Loucy (cell line): Measurements from ENCODE around the gene EBLN1.

Experiments
- H2AFZ ChIP-seq: fragments of 200-600 bp; sonication (generic); 2 replicates; pipeline ENCODE4 v1.6.0; 2016; ENCODE audit warnings: antibody characterized with exemption, mild to moderate bottlenecking, low read length, moderate library complexity
- H3F3A ChIP-seq: fragments of 200-600 bp; 2 replicates; pipeline ENCODE4 v1.6.0; 2016; ENCODE audit warnings: antibody characterized with exemption, low read depth, mild to moderate bottlenecking
- H3K27me3 ChIP-seq: fragments of 200-600 bp; sonication (generic); 2 replicates; pipeline ENCODE4 v1.6.1; 2014; ENCODE audit warnings: low read length, mild to moderate bottlenecking; ENCODE audit not compliant: insufficient read depth, poor library complexity, severe bottlenecking
- H3K36me3 ChIP-seq: fragments of 200-600 bp; sonication (generic); 2 replicates; pipeline ENCODE4 v1.6.1; 2016; ENCODE audit warnings: low read length; ENCODE audit not compliant: insufficient read depth
- H3K4me1 ChIP-seq: fragments of 200-600 bp; sonication (generic); 2 replicates; pipeline ENCODE4 v1.5.1; 2014; ENCODE audit warnings: low read length, mild to moderate bottlenecking; ENCODE audit not compliant: insufficient read depth, poor library complexity, severe bottlenecking
- H3K4me2 ChIP-seq: fragments of 200-600 bp; sonication (generic); 2 replicates; pipeline ENCODE4 v1.6.0; 2014; ENCODE audit warnings: antibody characterized with exemption, low read length, low read depth, mild to moderate bottlenecking; ENCODE audit not compliant: poor library complexity, severe bottlenecking
- H3K4me3 ChIP-seq: fragments of 200-600 bp; sonication (generic); 2 replicates; pipeline ENCODE4 v1.5.1; 2014; ENCODE audit warnings: low read length, mild to moderate bottlenecking, mixed read lengths; ENCODE audit not compliant: poor library complexity, severe bottlenecking
- H3K79me2 ChIP-seq: fragments of 200-600 bp; sonication (generic); 2 replicates; pipeline ENCODE4 v1.6.1; 2014; ENCODE audit warnings: low read length; ENCODE audit not compliant: insufficient read depth
- H3K9ac ChIP-seq: fragments of 200-600 bp; sonication (generic); 2 replicates; pipeline ENCODE4 v1.6.0; 2014; ENCODE audit warnings: mild to moderate bottlenecking, low read depth, low read length, moderate library complexity; ENCODE audit not compliant: poor library complexity, severe bottlenecking
- H3K9me2 ChIP-seq: fragments of 200-600 bp; sonication (generic); replicated peaks from 2 replicates; pipeline ENCODE4 v1.6.1; 2016; ENCODE audit warnings: low read depth, low read length, mixed read lengths
- H3K9me3 ChIP-seq: fragments of 200-600 bp; sonication (generic); 2 replicates; pipeline ENCODE4 v1.6.1; 2014; ENCODE audit warnings: mild to moderate bottlenecking, antibody characterized with exemption, low read length, low read depth; ENCODE audit not compliant: insufficient read depth
- H4K20me1 ChIP-seq: fragments of 200-600 bp; sonication (generic); 2 replicates; pipeline ENCODE4 v1.6.0; 2014; ENCODE audit warnings: antibody characterized with exemption, low read length, mild to moderate bottlenecking; ENCODE audit not compliant: insufficient read depth, poor library complexity, severe bottlenecking
- EZH2phosphoT487 ChIP-seq: fragments of 200-600 bp; IDR thresholded peaks from 2 replicates; pipeline ENCODE4 v1.6.1; 2018; ENCODE audit warnings: antibody characterized with exemption, mild to moderate bottlenecking, moderate library complexity, borderline replicate concordance
- TF ChIP-seq, protein P1 (sequence below): fragments of 200-600 bp; sonication (generic); conservative IDR thresholded peaks from 2 replicates; pipeline ENCODE4 v1.5.1; 2014; ENCODE audit warnings: mild to moderate bottlenecking, antibody characterized with exemption, low read length

The EBLN1 gene

GRCh38 chr10:22245567-22245966 lies 27.8 kb upstream of the EBLN1 start:
- H4K20me1 ChIP-seq: no peaks in the 10 kb centered on the region
- no peak overlapping the region for H3K4me2 ChIP-seq
- peaks cover 6% of the 10 kb centered on the region; the same call in 1 of the 2 replicates for H3F3A ChIP-seq
- H3K9me3 ChIP-seq: no peaks in the 10 kb centered on the region
- H3K4me1 ChIP-seq: peaks cover 34% of the 10 kb centered on the region
- H3K27me3 ChIP-seq: no peaks in the 10 kb centered on the region
- H3K36me3 ChIP-seq: no peaks in the 10 kb centered on the region
- TF ChIP-seq, protein P1, sequence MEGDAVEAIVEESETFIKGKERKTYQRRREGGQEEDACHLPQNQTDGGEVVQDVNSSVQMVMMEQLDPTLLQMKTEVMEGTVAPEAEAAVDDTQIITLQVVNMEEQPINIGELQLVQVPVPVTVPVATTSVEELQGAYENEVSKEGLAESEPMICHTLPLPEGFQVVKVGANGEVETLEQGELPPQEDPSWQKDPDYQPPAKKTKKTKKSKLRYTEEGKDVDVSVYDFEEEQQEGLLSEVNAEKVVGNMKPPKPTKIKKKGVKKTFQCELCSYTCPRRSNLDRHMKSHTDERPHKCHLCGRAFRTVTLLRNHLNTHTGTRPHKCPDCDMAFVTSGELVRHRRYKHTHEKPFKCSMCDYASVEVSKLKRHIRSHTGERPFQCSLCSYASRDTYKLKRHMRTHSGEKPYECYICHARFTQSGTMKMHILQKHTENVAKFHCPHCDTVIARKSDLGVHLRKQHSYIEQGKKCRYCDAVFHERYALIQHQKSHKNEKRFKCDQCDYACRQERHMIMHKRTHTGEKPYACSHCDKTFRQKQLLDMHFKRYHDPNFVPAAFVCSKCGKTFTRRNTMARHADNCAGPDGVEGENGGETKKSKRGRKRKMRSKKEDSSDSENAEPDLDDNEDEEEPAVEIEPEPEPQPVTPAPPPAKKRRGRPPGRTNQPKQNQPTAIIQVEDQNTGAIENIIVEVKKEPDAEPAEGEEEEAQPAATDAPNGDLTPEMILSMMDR: no peak
- TF ChIP-seq EZH2phosphoT487: no peak
- H3K4me3 ChIP-seq: no peak overlapping the region
- H3K79me2 ChIP-seq: peaks cover 22% of the 10 kb centered on the region
- no peak overlapping the region for H3K9ac ChIP-seq
- H2AFZ ChIP-seq: no peak overlapping the region
- H3K9me2 ChIP-seq: no peaks in the 10 kb centered on the region

- no peak for TF ChIP-seq EZH2phosphoT487
- TF ChIP-seq, protein P1: peak; percentile 52
- Histone ChIP-seq H3K9ac (no peak overlapping the region), H3K79me2 (peaks cover 15% of the 10 kb centered on the region), H3K4me3 (no peak overlapping the region), H3K9me2 (no peaks in the 10 kb centered on the region), H3K9me3 (no peaks in the 10 kb centered on the region), H3K27me3 (no peaks in the 10 kb centered on the region), H2AFZ (no peak overlapping the region), H3K4me2 (no peak overlapping the region), H3F3A (peaks cover 6% of the 10 kb centered on the region; the same call in 1 of the 2 replicates), H4K20me1 (no peaks in the 10 kb centered on the region), H3K36me3 (no peaks in the 10 kb centered on the region), H3K4me1 (peaks cover 27% of the 10 kb centered on the region)
Observed at GRCh38 chr10:22244855-22245254, 27.0 kb upstream of the EBLN1 start.

GRCh38 chr10:22244001-22244400 lies 26.2 kb upstream of the EBLN1 start:
- H3K4me1 ChIP-seq: peaks cover 21% of the 10 kb centered on the region
- H3K79me2 ChIP-seq: peaks cover 6% of the 10 kb centered on the region; the same call in 1 of the 2 replicates
- H2AFZ ChIP-seq: no peak overlapping the region
- no peak overlapping the region for H3K9ac ChIP-seq
- H3K36me3 ChIP-seq: no peaks in the 10 kb centered on the region
- no peak overlapping the region for H3K4me3 ChIP-seq
- no peaks in the 10 kb centered on the region for H3K9me3 ChIP-seq
- peaks cover 6% of the 10 kb centered on the region; the same call in 1 of the 2 replicates for H3F3A ChIP-seq
- no peaks in the 10 kb centered on the region for H3K27me3 ChIP-seq
- no peak for TF ChIP-seq EZH2phosphoT487
- TF ChIP-seq, protein P1: peak; percentile 52
- no peak overlapping the region for H3K4me2 ChIP-seq
- no peaks in the 10 kb centered on the region for H4K20me1 ChIP-seq
- H3K9me2 ChIP-seq: no peaks in the 10 kb centered on the region
